GM19324 (cell line): ENCODE data around the gene CPTP.

Source experiments
- ATAC-seq: cut with Tn5 transposase; IDR thresholded peaks from one replicate; pipeline ENCODE4 v1.9.1; 2021; ENCODE audit warnings: mild to moderate bottlenecking, moderate library complexity; ENCODE audit not compliant: unreplicated experiment, low FRiP score

CPTP gene

DNA sequence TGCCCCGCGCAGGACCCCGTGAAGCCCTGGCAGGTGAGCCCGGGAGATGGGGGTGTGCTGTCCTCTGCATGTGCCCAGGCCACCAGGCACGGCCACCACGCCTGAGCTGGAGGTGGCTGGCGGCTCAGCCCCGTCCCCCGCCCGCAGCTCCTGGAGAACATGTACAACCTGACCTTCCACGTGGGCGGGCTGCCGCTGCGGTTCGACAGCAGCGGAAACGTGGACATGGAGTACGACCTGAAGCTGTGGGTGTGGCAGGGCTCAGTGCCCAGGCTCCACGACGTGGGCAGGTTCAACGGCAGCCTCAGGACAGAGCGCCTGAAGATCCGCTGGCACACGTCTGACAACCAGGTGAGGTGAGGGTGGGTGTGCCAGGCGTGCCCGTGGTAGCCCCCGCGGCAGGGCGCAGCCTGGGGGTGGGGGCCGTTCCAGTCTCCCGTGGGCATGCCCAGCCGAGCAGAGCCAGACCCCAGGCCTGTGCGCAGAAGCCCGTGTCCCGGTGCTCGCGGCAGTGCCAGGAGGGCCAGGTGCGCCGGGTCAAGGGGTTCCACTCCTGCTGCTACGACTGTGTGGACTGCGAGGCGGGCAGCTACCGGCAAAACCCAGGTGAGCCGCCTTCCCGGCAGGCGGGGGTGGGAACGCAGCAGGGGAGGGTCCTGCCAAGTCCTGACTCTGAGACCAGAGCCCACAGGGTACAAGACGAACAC lies 8.3 kb downstream of the CPTP start:
- ATAC-seq, result no peak

DNA sequence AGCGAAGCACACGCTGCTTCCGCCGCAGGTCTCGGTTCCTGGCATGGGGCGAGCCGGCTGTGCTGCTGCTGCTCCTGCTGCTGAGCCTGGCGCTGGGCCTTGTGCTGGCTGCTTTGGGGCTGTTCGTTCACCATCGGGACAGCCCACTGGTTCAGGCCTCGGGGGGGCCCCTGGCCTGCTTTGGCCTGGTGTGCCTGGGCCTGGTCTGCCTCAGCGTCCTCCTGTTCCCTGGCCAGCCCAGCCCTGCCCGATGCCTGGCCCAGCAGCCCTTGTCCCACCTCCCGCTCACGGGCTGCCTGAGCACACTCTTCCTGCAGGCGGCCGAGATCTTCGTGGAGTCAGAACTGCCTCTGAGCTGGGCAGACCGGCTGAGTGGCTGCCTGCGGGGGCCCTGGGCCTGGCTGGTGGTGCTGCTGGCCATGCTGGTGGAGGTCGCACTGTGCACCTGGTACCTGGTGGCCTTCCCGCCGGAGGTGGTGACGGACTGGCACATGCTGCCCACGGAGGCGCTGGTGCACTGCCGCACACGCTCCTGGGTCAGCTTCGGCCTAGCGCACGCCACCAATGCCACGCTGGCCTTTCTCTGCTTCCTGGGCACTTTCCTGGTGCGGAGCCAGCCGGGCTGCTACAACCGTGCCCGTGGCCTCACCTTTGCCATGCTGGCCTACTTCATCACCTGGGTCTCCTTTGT lies 9.1 kb downstream of the CPTP start:
- no peak for ATAC-seq

- no peak for ATAC-seq
Observed at GRCh38 chr1:1334835-1335234, 10.2 kb downstream of the CPTP start.

DNA sequence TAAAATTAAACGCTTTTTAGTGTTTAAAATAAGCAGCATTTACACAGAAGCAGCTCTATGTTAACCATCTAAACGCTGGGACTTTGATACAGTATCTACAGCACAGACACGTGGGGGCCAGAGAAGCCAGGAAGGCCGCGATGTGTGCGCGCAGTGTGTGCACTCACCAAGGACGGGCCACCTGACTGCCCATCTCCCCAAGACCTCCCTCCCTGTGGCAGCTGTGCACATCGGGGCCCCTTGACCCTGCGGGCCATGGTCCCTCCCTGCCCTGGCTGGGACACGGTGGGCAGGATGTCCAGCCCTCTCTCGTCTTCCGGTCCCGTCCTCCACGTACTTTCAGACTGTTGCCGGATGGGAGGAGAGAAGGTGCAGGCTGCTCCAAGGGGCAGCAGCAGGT lies 10.7 kb downstream of the CPTP start:
- no peak for ATAC-seq

DNA sequence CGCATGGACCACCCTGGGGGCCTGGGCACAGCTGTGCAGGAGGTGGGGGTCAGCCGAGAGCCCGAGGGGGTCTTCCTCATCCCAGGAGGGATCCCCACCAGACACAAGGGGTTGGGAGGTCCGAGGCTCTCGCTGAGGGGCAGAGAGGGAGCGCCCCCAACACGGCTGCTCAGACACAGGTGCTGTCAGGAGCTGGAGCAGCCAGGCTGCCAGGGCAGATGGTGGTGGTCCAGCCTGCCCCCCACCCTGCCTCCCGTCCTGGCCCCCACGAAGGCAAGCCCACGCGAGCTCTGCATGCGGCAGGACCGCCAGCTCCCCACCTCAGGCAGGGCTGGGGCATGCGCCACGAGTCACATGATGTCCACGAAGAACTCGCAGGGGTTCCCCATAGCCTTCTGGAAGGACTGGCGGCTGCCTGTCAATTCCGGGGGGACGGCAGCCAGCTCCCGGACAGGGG lies 11.2 kb downstream of the CPTP start:
- ATAC-seq, result no peak

DNA sequence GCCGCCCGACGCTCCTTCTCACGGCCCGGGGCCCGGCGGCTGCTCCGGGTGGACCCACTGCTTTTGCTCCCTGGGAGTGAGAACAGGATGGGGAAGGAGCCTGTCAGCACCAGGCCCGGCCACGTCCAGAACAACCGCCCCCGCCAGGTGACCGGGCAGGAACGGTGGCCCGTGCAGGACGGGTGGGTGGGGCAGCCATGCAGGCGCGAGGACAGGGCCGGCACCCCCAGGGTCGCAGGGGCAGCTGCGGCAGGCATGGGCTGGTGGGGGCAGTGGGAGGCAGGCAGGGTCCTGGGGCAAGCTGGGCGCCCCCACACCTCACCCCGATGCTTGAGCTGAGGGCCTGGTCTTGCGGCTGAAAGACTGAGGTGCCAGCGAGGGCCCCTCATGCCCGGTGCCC lies 11.8 kb downstream of the CPTP start:
- ATAC-seq, result no peak

- ATAC-seq, result no peak
Observed at GRCh38 chr1:1336931-1337792, 12.6 kb downstream of the CPTP start.

- ATAC-seq, result no peak
Observed at GRCh38 chr1:1337793-1338147, 13.2 kb downstream of the CPTP start.

GRCh38 chr1:1338278-1338677 lies 13.7 kb downstream of the CPTP start:
- no peak for ATAC-seq

DNA sequence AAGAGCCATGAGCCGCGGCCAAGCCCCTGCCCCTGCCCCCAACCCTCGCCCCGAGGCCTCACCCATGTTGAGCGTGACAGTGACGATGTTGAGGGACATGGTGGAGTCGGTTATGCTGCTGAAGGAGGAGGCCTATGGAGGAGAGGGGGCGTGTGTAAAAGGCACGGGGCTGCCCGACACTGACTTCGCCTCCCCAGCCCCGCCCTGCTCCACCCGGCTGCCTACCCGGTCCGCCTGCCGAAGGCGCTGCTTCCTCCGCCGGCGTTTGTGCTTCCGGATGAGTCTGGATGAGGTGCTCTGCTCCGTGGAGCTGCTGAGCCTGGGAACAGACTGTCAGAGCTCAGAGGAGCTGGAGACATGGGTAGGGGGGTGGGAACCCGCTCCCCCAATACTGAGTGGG lies 15.6 kb downstream of the CPTP start:
- no peak for ATAC-seq

DNA sequence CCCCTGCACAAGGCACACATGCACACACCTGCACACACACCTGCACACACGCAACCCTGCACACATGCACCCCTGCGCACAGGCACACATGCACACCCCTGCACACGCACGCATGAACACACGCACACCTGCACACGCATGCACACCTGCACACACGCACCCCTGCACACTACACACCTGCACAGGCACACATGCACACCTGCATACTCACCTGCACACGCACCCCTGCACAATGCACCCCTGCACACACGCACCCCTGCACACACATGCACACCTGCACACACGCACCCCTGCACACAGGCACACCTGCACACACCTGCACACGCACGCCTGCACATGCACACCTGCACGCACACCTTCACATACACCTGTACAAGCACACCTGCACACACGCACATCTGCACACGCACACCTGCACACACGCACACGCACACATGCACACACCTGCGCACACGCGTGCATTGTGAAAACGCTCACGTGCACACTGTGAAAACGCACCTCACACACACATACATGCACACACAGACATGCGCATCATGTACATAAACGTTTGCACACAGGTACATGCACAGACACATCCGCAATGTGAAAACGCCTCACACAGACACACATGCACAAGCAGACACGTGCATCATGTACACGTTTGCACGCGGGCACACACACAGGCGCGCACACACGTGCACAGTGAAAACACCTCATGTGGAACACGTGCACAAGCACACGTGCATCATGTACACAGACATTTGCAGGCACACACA lies 16.4 kb downstream of the CPTP start:
- no peak for ATAC-seq

GRCh38 chr1:1341549-1342021 lies 17.0 kb downstream of the CPTP start:
- no peak for ATAC-seq

DNA sequence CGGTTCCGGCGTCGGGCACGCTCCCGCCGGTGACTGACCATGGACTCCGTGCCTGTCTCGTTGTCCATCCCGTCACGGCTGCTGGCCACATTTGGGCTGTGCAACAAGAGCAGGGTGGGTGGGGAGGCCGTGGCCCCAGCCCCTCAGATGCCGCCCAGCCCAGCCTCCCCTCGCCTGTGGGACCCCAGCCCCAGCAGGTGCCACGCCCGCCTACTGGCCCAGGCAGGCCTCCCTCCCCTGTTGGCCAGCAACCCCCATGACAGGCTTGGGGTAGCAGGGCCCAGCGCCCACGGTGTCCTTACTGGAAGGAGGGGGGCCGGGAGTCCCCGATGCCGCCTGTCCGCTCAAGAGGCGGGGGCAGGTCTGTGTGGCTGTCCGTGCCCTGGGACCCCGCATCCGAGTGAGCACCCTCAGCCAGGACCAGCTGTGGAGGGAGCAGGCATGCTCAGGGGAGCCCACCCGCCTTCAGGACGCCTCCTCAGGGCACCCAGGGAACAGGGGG lies 17.5 kb downstream of the CPTP start:
- no peak for ATAC-seq

DNA sequence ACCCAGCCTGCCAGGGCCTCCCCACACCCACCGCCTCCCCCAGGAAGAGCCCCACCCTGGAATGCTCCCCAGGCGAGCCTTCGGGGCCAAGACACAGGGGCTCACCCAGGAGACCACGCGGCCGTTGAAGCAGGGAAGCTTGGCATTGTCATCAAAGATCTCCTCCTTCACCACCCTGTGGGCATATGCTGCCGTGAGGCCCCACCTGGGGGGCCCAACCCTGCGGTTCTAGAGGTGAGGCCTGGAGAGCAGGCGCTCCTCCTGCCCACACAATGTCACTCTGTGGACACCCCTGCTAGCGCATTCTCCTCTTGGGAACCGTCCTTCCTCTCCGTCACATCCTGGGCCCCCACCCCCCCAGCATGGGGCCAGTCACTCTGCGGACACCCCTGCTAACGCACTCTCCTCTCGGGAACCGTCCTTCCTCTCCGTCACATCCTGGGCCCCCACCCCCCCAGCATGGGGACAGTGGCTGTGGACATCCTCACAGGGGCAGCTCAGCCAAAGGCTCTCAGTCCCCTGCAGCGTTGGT lies 18.0 kb downstream of the CPTP start:
- ATAC-seq, result no peak

DNA sequence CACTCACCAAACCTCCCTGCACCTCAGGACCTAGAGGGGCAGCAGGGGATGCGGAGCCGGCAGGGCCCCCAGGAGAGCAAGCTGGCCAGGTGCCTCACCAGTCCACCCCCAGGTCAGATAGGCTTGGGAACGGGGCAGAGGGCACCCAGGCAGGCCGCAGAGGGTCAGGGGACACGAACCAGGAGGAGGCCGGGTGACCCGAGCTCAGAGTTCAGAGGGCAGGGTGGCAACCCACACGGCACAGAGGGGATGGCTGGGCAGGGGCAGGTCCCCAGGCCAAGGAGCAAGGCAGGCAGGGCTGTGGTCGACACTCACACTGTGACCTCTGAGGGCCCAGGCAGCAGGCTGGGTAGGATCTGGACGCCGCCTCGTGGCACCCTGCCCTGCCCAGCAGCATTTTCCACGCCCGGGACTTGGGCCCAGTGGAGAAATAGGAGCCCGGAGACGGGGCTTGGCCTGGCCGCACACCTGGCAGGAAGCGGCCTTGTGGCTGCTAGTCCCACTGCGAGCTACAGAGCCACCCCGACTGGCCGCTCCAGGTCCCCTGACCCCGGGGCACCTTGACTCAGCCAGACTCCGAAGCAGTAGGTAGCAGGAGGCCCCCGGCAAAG lies 19.3 kb downstream of the CPTP start:
- no peak for ATAC-seq

- no peak for ATAC-seq
Observed at GRCh38 chr1:1344655-1345361, 20.2 kb downstream of the CPTP start.

- ATAC-seq, result no peak
Observed at GRCh38 chr1:1345384-1345783, 20.8 kb downstream of the CPTP start.

- ATAC-seq, result no peak
Observed at GRCh38 chr1:1345860-1346500, 21.4 kb downstream of the CPTP start.

DNA sequence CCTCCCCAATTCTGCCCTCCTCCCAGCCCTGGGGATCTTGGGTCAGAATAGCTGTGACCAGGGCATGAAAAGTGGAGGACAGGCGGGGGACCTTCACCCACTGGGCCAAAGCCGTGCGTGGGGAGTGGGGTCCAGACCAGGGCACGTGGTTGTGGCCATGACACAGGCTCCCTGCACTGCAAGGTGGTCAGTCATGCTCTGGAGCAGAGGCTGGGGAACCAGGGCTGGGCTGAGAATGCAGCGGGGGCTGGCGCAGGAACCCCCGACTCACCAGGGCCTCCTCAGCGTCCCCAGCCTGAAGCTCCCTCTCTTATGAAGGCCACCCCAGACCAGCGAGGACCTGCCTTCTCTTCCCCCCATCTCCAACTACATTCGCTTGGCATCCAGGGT lies 21.9 kb downstream of the CPTP start:
- no peak for ATAC-seq
